NCI-H82 (cell line): Measurements from ENCODE around the gene IGSF9B.

ENCODE experiments used
- DNase-seq: peaks from one replicate; lab custom pipeline; 2025; lab: John Stamatoyannopoulos, UW

Gene IGSF9B

GRCh38 chr11:133983660-133984316 is 27.0 kb upstream of the IGSF9B start:
- no peak for DNase-seq

- DNase-seq = no peak
Observed at GRCh38 chr11:133982876-133983275, 26.1 kb upstream of the IGSF9B start.

GRCh38 chr11:133982151-133982550 is 25.4 kb upstream of the IGSF9B start:
- no peak for DNase-seq

GRCh38 chr11:133981156-133981555 is 24.4 kb upstream of the IGSF9B start:
- peak; percentile 30 for DNase-seq

- DNase-seq = no peak
Observed at GRCh38 chr11:133980665-133981064, 23.9 kb upstream of the IGSF9B start.

- DNase-seq = no peak
Observed at GRCh38 chr11:133978794-133979193, 22.0 kb upstream of the IGSF9B start.

- no peak for DNase-seq
Observed at GRCh38 chr11:133977067-133977677, 20.4 kb upstream of the IGSF9B start.

GRCh38 chr11:133975488-133975849 is 18.7 kb upstream of the IGSF9B start:
- no peak for DNase-seq

- peak; percentile 76 for DNase-seq
Observed at GRCh38 chr11:133974836-133975487, 18.2 kb upstream of the IGSF9B start.

- no peak for DNase-seq
Observed at GRCh38 chr11:133971881-133972280, 15.1 kb upstream of the IGSF9B start.

GRCh38 chr11:133969112-133969511 is 12.3 kb upstream of the IGSF9B start:
- DNase-seq = no peak

GRCh38 chr11:133968300-133968699 is 11.5 kb upstream of the IGSF9B start:
- no peak for DNase-seq

- no peak for DNase-seq
Observed at GRCh38 chr11:133967599-133968238, 11.0 kb upstream of the IGSF9B start.

- DNase-seq = peak; percentile 60
Observed at GRCh38 chr11:133966921-133967598, 10.3 kb upstream of the IGSF9B start.

GRCh38 chr11:133966172-133966651 is 9.4 kb upstream of the IGSF9B start:
- no peak for DNase-seq

GRCh38 chr11:133965031-133965601 is 8.3 kb upstream of the IGSF9B start:
- no peak for DNase-seq

- no peak for DNase-seq
Observed at GRCh38 chr11:133964356-133964755, 7.6 kb upstream of the IGSF9B start.

GRCh38 chr11:133961890-133962289 is 5.1 kb upstream of the IGSF9B start:
- DNase-seq = no peak

GRCh38 chr11:133957900-133958299 is 1.1 kb upstream of the IGSF9B start:
- DNase-seq = no peak

GRCh38 chr11:133955945-133956421 is 785 bp downstream of the IGSF9B start:
- peak; percentile 28 for DNase-seq

- DNase-seq = peak; percentile 23
Observed at GRCh38 chr11:133955081-133955891, 1.5 kb downstream of the IGSF9B start.
